Measurements from ENCODE around the gene TRERF1. TPM values are rescaled to one million over a fixed set of nuclear protein-coding genes. Genes with fewer than 3 reads are reported as not detected.

TRERF1 gene
- total RNA-seq, 1 donor from 2014 or later: 7.9 TPM

- Mint-ChIP-seq H3K4me1 (ENCODE audit: low read depth) (peaks cover 3% of the 10 kb centered on the region), H3K9me3 (ENCODE audit: low read depth) (no peaks in the 10 kb centered on the region), H3K4me3 (ENCODE audit: low read depth) (no peak overlapping the region), H3K36me3 (ENCODE audit: insufficient read depth) (no peaks in the 10 kb centered on the region), H3K27me3 (no peaks in the 10 kb centered on the region), H3K27ac (no peak overlapping the region)
- no peak for DNase-seq (ENCODE audit: low spot score, unreplicated experiment)
- no peak for TF ChIP-seq CTCF (IDR thresholded peaks at IDR 0.05; ENCODE audit: unreplicated experiment)
These were observed 50.1 kb downstream of the TRERF1 start for GRCh38 chr6:42401613-42401951.

GRCh38 chr6:42400886-42401612 lies 50.7 kb downstream of the TRERF1 start:
- no peak for TF ChIP-seq CTCF (IDR thresholded peaks at IDR 0.05; ENCODE audit: unreplicated experiment)
- Mint-ChIP-seq H3K9me3 (ENCODE audit: low read depth) (no peaks in the 10 kb centered on the region), H3K36me3 (ENCODE audit: insufficient read depth) (no peaks in the 10 kb centered on the region), H3K27me3 (no peaks in the 10 kb centered on the region), H3K4me1 (ENCODE audit: low read depth) (peaks cover 3% of the 10 kb centered on the region), H3K27ac (no peak overlapping the region), H3K4me3 (ENCODE audit: low read depth) (no peak overlapping the region)
- no peak for DNase-seq (ENCODE audit: low spot score, unreplicated experiment)

GRCh38 chr6:42400061-42400760 lies 51.5 kb downstream of the TRERF1 start:
- H3K9me3 Mint-ChIP-seq (ENCODE audit: low read depth): no peaks in the 10 kb centered on the region
- H3K4me3 Mint-ChIP-seq (ENCODE audit: low read depth): no peak overlapping the region
- no peaks in the 10 kb centered on the region for H3K36me3 Mint-ChIP-seq (ENCODE audit: insufficient read depth)
- no peak overlapping the region for H3K27ac Mint-ChIP-seq
- DNase-seq (ENCODE audit: low spot score, unreplicated experiment): no peak
- no peak for TF ChIP-seq CTCF (IDR thresholded peaks at IDR 0.05; ENCODE audit: unreplicated experiment)
- H3K4me1 Mint-ChIP-seq (ENCODE audit: low read depth): peaks cover 3% of the 10 kb centered on the region
- no peaks in the 10 kb centered on the region for H3K27me3 Mint-ChIP-seq

DNA sequence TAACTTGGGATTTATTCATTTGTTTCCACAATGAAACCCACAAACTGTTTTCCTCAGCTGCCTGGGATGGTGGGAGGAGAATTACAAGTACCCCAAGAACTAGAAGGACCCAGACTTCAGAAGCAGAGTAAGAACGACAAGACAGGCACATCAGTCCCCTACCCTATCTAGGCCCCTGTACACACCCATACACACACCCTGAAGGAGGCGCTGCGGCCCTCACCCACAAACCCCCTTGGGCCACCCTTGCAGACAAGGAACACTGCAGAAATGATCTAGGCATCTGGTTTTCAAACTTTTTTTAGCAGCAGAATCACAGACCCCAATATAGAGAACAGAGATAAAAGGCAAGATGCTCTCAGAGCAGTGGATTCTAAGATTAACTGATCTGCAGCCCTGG lies 55.0 kb downstream of the TRERF1 start:
- Mint-ChIP-seq H3K4me1 (ENCODE audit: low read depth) (peaks cover 13% of the 10 kb centered on the region), H3K27me3 (no peaks in the 10 kb centered on the region), H3K27ac (no peak overlapping the region), H3K36me3 (ENCODE audit: insufficient read depth) (no peaks in the 10 kb centered on the region), H3K9me3 (ENCODE audit: low read depth) (no peaks in the 10 kb centered on the region), H3K4me3 (ENCODE audit: low read depth) (no peak overlapping the region)
- no peak for TF ChIP-seq CTCF (IDR thresholded peaks at IDR 0.05; ENCODE audit: unreplicated experiment)
- no peak for DNase-seq (ENCODE audit: low spot score, unreplicated experiment)

GRCh38 chr6:42394881-42395620 lies 56.7 kb downstream of the TRERF1 start:
- no peaks in the 10 kb centered on the region for H3K27me3 Mint-ChIP-seq
- peaks cover 13% of the 10 kb centered on the region for H3K4me1 Mint-ChIP-seq (ENCODE audit: low read depth)
- peak overlapping the region; percentile 83 for H3K27ac Mint-ChIP-seq
- no peaks in the 10 kb centered on the region for H3K36me3 Mint-ChIP-seq (ENCODE audit: insufficient read depth)
- no peak for DNase-seq (ENCODE audit: low spot score, unreplicated experiment)
- no peak for TF ChIP-seq CTCF (IDR thresholded peaks at IDR 0.05; ENCODE audit: unreplicated experiment)
- H3K9me3 Mint-ChIP-seq (ENCODE audit: low read depth): no peaks in the 10 kb centered on the region
- H3K4me3 Mint-ChIP-seq (ENCODE audit: low read depth): no peak overlapping the region
